Calu3 (cell line): ENCODE measurements around the gene PCDHA8. TPM values are rescaled to one million over a fixed set of nuclear protein-coding genes. Genes with fewer than 3 reads are reported as not detected.
"Not testable (repeated sequence)": the region's sequence is repeated elsewhere in the genome, so short reads cannot be mapped to it uniquely, and the experiment has no call there.

Experiments
- BruUV-seq: library from RNA; stranded (reverse); fragments of 400-500 nt; replicated peaks from 2 replicates; lab custom pipeline; 2021; lab: Mats Ljungman, UMichigan
- CTCF ChIA-PET: fragments of 300-600 bp; sonication (Branson Sonifier 250); formaldehyde crosslinking; loops from one replicate; lab custom pipeline; 2022; ENCODE audit warnings: antibody characterized with exemption; lab: Charles Lee
- DNase-seq: peaks from one replicate; pipeline ENCODE4 v3.0.0; 2022
- H3K27ac Mint-ChIP-seq: one replicate; pipeline ENCODE4 v1.8.0; 2022; ENCODE audit warnings: mixed read lengths; ENCODE audit not compliant: unreplicated experiment
- H3K27me3 Mint-ChIP-seq: one replicate; pipeline ENCODE4 v1.8.0; 2022; ENCODE audit warnings: mixed read lengths; ENCODE audit not compliant: unreplicated experiment
- H3K36me3 Mint-ChIP-seq: one replicate; pipeline ENCODE4 v1.8.0; 2022; ENCODE audit warnings: mild to moderate bottlenecking, moderate library complexity, mixed read lengths; ENCODE audit not compliant: insufficient read depth, unreplicated experiment
- H3K4me1 Mint-ChIP-seq: one replicate; pipeline ENCODE4 v1.8.0; 2022; ENCODE audit warnings: mild to moderate bottlenecking, low read depth, mixed read lengths; ENCODE audit not compliant: unreplicated experiment
- H3K4me3 Mint-ChIP-seq: one replicate; pipeline ENCODE4 v1.8.0; 2022; ENCODE audit warnings: mild to moderate bottlenecking, low read depth, moderate library complexity, mixed read lengths; ENCODE audit not compliant: unreplicated experiment
- H3K9me3 Mint-ChIP-seq: one replicate; pipeline ENCODE4 v1.8.0; 2022; ENCODE audit warnings: low read depth, mixed read lengths; ENCODE audit not compliant: unreplicated experiment
- intact Hi-C: fragments of 100-400 bp; cut with micrococcal nuclease; formaldehyde crosslinking; loops from one replicate; pipeline ENCODE4 v1.10.0; 2022; ENCODE audit not compliant: unreplicated experiment
- total RNA-seq: library from RNA; stranded (reverse); gene quantifications from 2 replicates; pipeline ENCODE4 v1.2.3, GENCODE V29; 2022
- TF ChIP-seq, protein P1 (sequence below): fragments of 200-600 bp; IDR thresholded peaks from one replicate; pipeline ENCODE4 v1.8.0; 2022; ENCODE audit warnings: antibody characterized with exemption; ENCODE audit not compliant: unreplicated experiment

PCDHA8 gene
- total RNA-seq, 1 experiment from 2014 or later: 1.3 TPM

GRCh38 chr5:140822281-140822629 lies 18.7 kb upstream of the PCDHA8 start:
- no TSS peak for BruUV-seq
- H3K4me1 Mint-ChIP-seq: no peaks in the 10 kb centered on the region
- DNase-seq: no peak

DNA sequence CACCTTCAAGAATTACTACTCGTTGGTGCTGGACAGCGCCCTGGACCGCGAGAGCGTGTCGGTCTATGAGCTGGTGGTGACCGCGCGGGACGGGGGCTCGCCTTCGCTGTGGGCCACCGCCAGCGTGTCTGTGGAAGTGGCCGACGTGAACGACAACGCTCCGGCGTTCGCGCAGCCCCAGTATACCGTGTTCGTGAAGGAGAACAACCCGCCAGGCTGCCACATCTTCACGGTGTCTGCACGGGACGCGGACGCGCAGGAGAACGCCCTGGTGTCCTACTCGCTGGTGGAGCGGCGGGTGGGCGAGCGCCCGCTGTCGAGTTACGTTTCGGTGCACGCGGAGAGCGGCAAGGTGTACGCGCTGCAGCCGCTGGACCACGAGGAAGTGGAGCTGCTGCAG lies 18.0 kb upstream of the PCDHA8 start:
- H3K27me3 Mint-ChIP-seq, CTCF ChIA-PET, intact Hi-C loops, BruUV-seq, H3K36me3 Mint-ChIP-seq, H3K27ac Mint-ChIP-seq, H3K4me1 Mint-ChIP-seq, H3K4me3 Mint-ChIP-seq, DNase-seq, H3K9me3 Mint-ChIP-seq: not testable (repeated sequence)

More at GRCh38 chr5:140822281-140822629, 18.7 kb upstream of the PCDHA8 start:
- CTCF ChIA-PET: no interaction called here
- Mint-ChIP-seq H3K4me3 (no peak overlapping the region), H3K9me3 (peaks cover 7% of the 10 kb centered on the region), H3K27me3 (no peaks in the 10 kb centered on the region), H3K36me3 (no peaks in the 10 kb centered on the region), H3K27ac (no peak overlapping the region)
- TF ChIP-seq, protein P1, sequence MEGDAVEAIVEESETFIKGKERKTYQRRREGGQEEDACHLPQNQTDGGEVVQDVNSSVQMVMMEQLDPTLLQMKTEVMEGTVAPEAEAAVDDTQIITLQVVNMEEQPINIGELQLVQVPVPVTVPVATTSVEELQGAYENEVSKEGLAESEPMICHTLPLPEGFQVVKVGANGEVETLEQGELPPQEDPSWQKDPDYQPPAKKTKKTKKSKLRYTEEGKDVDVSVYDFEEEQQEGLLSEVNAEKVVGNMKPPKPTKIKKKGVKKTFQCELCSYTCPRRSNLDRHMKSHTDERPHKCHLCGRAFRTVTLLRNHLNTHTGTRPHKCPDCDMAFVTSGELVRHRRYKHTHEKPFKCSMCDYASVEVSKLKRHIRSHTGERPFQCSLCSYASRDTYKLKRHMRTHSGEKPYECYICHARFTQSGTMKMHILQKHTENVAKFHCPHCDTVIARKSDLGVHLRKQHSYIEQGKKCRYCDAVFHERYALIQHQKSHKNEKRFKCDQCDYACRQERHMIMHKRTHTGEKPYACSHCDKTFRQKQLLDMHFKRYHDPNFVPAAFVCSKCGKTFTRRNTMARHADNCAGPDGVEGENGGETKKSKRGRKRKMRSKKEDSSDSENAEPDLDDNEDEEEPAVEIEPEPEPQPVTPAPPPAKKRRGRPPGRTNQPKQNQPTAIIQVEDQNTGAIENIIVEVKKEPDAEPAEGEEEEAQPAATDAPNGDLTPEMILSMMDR: no peak
- intact Hi-C loops: no loop called here

GRCh38 chr5:140823475-140823874 lies 17.5 kb upstream of the PCDHA8 start:
- DNase-seq: no peak
- intact Hi-C loops: no loop called here
- H3K36me3 Mint-ChIP-seq: no peaks in the 10 kb centered on the region
- no peak overlapping the region for H3K4me3 Mint-ChIP-seq
- TF ChIP-seq, protein P1: no peak
- H3K9me3 Mint-ChIP-seq: peaks cover 9% of the 10 kb centered on the region
- no peak overlapping the region for H3K27ac Mint-ChIP-seq
- CTCF ChIA-PET: no interaction called here
- no peaks in the 10 kb centered on the region for H3K4me1 Mint-ChIP-seq
- H3K27me3 Mint-ChIP-seq: no peaks in the 10 kb centered on the region
- BruUV-seq: no TSS peak

DNA sequence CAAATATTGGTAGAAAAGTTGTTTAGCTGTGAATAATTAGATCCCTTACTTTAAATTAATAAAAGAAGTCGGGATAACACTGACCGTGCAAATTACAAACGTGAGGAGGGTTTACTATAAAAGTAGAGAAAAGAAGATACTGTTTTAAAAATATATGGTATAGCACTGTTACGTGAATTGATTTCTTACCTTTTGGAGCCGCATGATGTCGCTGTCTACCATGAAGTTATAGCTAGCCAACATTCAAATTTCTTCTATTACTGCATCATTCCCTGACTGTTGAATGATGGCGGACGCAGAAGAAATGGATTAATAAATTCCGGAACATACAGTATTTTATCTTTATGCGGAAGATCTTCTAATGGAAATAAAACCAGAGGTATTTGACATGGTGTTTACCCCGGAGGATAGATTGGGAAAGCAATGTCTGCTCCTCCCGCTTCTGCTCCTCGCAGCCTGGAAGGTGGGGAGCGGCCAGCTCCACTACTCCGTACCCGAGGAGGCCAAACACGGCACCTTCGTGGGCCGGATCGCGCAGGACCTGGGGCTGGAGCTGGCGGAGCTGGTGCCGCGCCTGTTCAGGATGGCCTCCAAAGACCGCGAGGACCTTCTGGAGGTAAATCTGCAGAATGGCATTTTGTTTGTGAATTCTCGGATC lies 13.2 kb upstream of the PCDHA8 start, which contains the start of gene PCDHA6:
TSS of gene PCDHA6 (plus strand) at position 257 of the 658 bp plus-strand sequence. CDS start at position 389, 132 bp downstream.
- DNase-seq: no peak
- peaks cover 15% of the 10 kb centered on the region for H3K9me3 Mint-ChIP-seq
- no peaks in the 10 kb centered on the region for H3K27me3 Mint-ChIP-seq
- no peaks in the 10 kb centered on the region for H3K36me3 Mint-ChIP-seq
- H3K4me1 Mint-ChIP-seq: no peaks in the 10 kb centered on the region
- no TSS peak for BruUV-seq
- CTCF ChIA-PET: interaction anchor here (0.7 kb wide), 1 partner anchor 272 kb away, joined by 3 read pairs; the partner anchor contains the start of gene PCDHB3
- H3K27ac Mint-ChIP-seq: no peak within 1 kb of the TSS
- intact Hi-C loops: no loop called here
- TF ChIP-seq, protein P1: no peak
- no peak within 1 kb of the TSS for H3K4me3 Mint-ChIP-seq

- intact Hi-C loops: no loop called here
- H3K36me3 Mint-ChIP-seq: no peaks in the 10 kb centered on the region
- DNase-seq: no peak
- H3K4me1 Mint-ChIP-seq: no peaks in the 10 kb centered on the region
- H3K27ac Mint-ChIP-seq: no peak overlapping the region
- no peaks in the 10 kb centered on the region for H3K27me3 Mint-ChIP-seq
- H3K4me3 Mint-ChIP-seq: no peak overlapping the region
- BruUV-seq: no TSS peak
- TF ChIP-seq, protein P1: no peak
- H3K9me3 Mint-ChIP-seq: peaks cover 16% of the 10 kb centered on the region
- CTCF ChIA-PET: no interaction called here
Measured at GRCh38 chr5:140828362-140828737, 12.6 kb upstream of the PCDHA8 start.

DNA sequence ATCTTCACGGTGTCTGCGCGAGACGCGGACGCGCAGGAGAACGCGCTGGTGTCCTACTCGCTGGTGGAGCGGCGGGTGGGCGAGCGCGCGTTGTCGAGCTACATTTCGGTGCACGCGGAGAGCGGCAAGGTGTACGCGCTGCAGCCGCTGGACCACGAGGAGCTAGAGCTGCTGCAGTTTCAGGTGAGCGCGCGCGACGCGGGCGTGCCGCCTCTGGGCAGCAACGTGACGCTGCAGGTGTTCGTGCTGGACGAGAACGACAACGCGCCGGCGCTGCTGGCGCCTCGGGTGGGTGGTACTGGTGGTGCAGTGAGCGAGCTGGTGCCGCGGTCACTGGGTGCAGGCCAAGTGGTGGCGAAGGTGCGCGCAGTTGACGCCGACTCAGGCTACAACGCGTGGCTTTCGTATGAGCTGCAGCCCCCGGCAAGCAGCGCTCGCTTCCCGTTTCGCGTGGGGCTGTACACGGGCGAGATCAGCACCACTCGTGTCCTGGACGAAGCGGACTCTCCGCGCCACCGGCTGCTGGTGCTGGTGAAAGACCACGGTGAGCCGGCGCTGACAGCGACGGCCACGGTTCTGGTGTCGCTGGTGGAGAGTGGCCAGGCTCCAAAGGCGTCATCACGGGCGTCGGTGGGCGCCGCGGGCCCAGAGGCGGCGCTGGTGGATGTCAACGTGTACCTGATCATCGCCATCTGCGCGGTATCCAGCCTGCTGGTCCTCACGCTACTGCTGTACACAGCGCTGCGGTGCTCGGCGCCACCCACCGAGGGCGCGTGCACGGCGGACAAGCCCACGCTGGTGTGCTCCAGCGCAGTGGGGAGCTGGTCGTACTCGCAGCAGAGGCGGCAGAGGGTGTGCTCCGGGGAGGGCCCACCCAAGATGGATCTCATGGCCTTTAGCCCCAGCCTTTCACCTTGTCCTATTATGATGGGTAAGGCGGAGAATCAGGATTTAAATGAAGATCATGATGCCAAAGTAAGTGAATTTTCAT lies 11.2 kb upstream of the PCDHA8 start:
- H3K27ac Mint-ChIP-seq, H3K4me3 Mint-ChIP-seq, CTCF ChIA-PET, intact Hi-C loops, H3K4me1 Mint-ChIP-seq, DNase-seq, H3K27me3 Mint-ChIP-seq, BruUV-seq, H3K36me3 Mint-ChIP-seq: not testable (repeated sequence)
- peaks cover 18% of the 10 kb centered on the region for H3K9me3 Mint-ChIP-seq
